Hematopoietic multipotent progenitor cell treated with erythropoietin and hydrocortisone succinate and interleukin-3 and kit ligand, for 8 days (in vitro differentiated cells): Measurements from ENCODE around the gene FAM53B.

Source experiments
- DNase-seq: peaks from one replicate; pipeline ENCODE4 v3.0.0-alpha.2; 2015

Gene FAM53B

DNA sequence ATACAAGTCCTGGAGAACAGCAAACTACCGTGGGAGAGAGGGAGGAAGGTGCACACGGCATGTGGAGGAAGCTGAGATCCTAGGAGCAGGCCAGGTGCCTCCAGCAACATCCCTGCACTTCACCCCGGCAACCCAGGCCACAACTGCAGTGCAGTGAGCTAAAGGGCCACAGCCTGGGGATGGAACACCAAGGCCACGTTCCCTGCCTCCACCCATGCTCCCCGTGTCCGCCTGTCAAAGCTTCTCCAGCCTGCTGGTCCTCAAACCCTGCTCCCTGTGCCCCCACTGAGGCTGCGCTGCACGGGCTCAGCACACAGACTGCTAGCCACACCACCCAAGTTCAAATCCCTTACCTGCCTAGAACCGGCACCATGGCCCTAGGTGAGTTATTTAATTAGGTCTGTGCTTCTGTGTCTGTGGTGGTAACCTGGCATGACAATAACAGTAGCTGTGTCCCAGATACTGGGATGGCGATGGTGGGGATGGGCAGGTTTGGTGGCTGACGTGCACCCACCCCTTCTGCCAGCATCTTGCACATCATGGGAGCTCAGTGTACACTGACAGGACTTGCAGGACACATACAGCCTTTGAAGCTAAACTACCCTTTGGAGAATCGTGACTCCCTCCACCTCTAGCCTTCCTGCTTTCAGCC lies 85.5 kb downstream of the FAM53B start:
- DNase-seq = no peak

DNA sequence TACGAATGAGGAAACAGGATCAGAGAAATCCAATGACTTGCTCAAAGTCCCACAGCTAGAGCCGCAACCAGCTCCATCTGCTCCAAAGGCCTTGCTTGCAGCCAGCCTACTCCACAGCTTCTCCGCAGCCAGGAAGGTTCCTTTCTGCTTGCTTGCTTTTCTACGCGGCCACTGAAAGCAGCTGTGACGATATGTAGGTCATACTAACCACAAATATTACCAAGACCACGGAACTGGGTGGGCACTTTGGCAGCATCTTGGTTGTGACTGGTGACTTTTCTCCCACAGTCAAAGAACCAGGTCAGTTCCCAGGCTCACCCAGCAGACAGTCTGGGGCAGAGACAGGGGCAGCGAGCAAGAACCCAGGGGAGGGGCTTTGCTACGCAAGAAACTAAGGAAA lies 86.4 kb downstream of the FAM53B start:
- no peak for DNase-seq

DNA sequence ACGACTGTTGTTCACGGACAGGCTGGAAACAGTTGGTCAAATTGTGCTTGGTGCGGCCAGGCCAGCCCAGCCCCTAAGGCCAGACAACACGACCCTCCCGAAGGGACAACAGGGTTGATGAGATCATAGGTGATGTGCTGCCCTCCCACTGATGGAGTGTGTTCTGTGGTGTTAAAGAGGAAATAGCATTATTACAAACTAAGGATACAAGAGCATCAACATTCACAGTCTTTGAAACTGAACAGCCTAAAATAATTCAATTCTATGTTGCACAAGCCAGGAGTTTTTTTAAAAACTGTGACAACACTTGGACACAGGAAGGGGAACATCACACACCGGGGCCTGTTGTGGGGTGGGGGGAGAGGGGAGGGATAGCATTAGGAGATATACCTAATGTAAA lies 87.6 kb downstream of the FAM53B start:
- DNase-seq = no peak

DNA sequence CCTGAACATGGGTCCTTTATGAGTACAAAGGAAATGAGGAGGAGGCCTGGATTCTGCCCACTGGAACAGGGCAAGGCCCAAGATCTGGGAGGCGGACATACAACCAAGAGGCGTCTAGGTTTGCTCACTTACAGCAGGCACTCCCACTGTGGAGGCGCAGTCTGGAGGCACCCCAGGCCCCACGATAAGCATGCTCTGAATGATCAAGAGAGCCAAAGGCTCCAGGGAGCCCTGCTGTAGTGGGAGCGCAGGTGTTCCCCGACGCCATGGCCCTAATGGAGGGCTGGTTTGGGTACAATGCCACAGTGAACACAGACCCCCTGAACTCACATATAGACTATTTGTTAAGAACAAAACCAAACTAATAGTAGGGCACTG lies 88.1 kb downstream of the FAM53B start:
- DNase-seq = no peak

DNA sequence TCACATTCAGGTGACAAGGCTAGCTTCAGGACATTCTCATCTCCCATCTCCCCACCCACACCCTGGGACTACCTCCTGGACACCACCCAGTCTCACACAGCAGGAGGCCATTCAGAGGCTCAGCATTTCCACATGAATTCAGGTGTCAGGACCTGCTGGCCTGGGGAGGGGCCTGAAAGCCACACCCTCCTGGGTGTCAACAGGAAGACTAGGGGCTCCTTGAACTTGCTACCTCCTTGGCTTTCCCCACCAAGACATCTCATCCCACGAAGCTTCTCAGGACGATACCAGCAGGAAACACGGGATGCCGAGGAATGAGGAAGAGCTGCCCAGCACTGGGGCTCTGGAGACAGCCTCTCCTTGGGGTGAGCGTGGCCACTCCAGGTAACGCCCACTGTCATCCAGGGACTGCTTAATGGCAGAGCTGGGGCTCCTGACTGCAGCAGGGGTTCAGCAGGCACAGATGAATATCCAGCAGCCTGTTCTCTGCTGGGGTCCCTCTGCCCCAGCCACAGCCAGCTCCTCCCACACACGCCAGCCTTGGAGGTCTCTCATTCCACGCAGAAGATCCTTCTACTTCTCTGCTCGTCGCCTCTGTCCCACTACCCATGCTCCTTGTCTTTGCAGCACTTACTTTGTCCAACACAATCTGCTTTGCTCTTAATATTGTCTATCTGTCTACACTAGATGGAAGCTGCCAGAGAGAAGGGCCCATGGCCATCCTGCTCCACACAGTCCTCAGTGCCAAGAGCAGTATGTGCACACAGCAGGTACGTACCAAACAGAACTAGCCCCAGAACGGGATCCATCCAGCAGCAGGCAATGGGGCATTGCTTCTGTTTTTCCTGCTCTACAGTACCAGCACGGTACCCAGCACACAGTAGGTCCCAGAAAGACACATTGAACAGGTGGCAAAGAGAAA lies 88.7 kb downstream of the FAM53B start:
- DNase-seq = no peak

DNA sequence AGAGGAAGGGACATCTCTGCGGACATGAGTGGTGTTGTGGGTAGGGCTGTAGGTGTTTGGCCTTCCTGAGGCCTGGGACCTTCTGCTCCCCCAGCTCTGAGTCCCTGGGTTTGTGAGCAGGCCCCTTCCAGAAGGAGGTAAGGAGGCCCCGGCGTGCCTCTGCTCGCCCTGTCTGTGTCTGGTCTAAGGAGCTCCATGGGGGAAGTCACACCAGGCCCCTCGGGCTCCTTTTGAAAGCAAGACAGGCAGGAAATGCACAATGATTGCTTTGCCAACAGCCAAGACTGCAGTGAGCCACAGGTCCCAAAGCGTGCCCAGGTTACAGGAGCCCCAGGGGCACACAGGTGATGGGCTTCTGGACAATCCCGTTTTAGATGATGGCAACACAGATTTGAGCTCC lies 89.5 kb downstream of the FAM53B start:
- DNase-seq = no peak

DNA sequence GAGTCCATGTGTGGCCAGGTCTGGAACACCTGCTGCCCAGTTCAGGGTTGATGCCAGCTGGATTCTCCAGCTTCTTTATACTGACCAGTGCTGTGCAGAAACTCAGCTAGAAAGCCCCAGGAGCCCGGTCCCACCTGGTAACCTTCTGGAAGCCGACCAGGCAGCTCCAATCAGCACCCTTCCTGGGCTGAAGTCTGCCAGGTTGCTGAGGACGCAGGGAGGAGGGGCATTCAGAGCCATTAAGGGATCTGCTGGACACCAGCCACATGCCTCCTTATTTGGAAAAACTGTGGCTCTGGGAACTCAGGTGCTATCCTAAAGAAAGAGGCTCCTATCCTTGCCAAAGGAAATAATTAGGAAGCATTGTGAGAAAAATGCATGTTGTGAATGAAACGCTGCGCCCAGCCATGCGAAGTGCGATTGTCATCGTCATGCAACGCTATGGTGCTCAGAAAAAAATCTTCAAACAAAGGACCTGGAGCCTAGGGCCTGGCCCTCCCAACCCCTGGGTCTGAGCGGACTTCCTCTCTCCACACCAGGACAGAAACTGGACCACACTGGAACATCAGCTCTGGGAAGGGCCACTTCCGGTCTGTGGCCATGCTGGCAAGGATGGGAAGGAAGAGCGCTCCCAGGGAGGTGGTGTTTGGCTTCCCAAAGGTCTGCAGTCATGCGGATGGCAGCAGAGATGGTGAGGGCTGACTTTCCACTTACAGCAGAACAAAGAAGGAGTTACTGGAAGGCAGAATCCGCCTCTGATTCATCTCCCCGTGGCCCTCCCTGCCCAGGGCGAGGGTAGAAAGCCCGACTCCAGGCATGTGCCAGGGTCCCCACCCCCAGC lies 90.1 kb downstream of the FAM53B start:
- no peak for DNase-seq

DNA sequence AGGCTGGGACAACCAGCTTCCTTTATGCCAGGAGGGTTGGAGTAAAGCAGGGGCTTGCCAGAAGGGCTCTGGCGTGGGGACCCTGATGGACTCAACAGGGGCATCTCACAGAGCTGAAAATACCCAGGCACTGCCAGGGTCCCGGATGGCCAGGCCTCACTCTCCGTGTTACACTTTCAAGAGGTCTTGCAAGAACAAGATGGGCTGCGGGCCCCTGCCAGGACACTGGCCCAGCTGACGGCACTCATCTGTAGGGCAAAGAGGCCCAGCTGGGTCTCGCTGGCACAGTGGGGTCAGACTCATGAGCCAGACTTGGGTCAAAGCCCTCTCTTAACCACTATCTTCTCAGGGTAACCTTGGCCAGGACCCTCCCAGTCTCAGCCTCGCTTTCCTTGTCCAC lies 90.9 kb downstream of the FAM53B start:
- no peak for DNase-seq

DNA sequence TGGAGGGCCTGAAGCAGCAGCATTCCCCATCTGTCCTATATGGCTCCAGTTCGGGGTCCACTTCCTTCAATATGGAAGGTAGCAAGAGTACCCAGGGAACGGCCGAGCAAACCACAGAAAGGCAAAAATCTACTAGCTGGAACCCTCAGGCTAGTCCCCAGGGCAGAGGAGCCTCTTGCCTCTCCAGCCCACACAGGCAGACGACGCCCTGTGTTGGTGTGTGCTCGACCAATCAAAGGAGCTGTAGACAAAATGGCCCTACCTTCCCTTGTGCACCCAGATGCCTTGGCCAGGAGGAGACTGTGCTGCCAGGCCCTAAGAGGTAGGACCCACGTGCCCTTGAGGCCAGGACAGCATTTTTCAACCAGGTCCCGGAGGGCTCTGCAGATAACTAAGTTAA lies 91.5 kb downstream of the FAM53B start:
- DNase-seq = peak; percentile 69

DNA sequence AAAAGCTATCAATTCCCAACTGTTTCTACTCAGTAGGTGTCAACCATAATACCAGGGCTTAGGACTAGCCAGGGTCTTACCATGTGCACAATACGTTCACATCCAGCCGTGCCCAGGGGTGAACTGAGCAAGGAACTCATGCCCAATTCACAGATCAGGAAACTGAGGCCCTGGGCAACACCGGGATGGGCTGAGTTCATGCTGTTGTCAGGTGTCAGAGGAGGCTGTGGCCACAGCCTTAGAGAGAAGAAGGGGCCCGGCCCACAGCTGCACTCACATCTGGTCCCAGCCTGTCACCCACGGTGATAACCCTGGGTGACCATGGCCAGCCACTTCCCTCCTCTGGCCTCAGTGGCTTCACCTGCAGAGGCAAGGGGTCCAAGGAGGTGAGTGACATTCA lies 92.0 kb downstream of the FAM53B start:
- no peak for DNase-seq

DNA sequence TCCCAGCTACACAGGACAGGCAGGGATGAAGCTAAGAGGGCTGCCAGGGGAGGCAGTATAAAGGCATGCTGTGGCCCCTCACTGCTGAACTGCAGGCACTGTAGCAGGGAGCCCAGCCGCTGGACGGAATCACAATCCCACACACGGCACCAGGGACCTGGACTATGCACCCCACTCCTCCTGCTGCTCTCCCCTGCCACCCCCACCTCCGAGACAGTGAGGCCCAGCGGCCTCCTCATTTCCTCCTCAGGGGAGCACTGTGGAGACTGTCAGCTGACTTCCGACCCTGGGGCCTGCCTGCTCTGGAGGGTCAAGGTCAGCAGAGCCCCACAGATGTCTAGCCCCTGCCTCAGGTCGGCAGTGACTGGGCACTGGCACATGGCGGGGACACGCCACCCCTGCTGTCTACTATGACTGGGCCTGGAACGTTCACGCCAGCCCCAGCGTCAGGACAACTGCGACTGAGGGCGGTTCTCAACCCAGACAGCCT lies 92.7 kb downstream of the FAM53B start:
- no peak for DNase-seq

DNA sequence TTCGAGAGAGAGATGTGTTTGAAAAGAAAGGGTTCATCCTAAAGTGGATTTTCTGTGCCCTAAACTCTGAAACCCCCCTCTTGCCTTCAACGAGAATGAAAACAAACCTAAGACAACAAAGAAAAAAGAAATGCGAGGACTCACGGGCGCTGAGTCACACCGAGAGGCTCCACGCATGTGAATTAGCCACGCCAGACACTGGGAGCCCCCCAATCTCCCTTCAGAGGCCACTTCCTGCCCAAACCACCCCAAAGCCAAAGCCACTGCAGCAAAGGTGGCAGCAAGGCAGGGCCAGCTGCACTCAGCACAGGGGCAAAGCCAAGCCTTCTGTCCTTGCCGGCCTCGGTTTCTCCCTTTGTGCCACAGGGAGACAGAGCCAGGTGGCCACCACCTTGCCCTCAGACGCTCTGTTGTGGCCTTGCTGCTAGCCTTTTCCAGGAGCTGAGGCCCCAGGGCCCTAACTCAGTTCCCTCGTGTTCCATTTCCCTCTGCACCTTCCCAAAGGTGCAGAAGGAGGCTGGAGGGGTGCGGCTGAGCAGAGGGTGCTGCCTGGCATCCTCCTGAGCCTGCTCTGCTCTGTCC lies 93.3 kb downstream of the FAM53B start:
- no peak for DNase-seq

DNA sequence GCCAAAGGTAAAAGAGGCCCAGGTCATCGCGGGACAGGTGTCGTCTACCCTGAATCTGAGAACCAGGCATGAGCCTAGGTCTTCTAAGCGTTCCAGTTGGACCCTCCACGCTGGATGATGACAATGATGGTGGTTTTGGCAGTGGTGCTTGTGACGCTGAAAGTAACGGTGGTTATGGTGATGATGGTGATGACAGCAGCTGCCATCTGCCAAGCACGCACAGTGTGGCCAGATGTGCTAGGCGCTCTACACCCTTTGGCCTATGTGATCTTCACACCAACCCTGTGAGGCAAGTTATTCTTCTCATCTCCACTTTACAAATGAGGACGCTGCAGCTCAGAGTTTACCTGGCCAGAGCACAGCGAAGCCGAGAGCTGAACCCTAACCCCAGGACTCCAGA lies 93.9 kb downstream of the FAM53B start:
- no peak for DNase-seq

DNA sequence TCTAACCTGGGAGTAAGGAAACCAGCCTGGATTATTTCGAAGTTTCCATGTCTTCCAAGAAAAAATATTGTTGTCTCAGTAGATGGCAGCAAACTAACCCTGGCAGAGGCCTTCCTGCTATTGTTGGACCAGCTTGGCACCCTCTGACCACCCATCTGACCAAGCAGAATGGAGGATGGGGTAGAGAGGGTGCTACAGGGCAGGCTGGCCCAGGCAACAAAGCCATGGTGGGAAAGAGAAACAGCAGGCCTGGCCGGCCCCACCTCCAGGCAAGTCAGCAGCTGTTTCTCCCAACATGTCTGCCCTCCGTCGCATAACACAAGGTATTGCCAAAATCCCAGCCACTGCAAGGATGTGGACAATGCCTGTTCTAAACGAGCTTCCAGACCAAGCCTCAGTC lies 95.0 kb downstream of the FAM53B start:
- no peak for DNase-seq

DNA sequence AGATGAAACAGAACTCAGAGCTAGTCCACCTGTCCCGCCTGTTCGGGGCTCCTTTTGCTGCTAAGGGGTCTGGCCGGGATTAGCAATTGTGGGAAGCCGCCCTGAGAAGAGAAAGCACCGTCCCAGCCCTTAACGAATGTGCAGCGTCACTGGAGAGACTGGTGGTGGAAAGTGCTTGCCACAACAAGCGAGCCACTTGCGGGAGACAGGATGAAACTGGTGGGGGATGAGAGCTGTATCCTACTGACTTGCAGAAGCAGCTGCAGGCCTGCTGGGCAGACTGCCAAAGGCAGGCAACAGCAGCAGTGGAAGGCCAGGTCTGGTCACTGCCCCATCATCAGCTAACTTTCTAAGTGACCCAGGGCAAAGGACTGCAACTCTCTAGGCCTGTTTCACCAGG lies 95.4 kb downstream of the FAM53B start:
- peak; percentile 88 for DNase-seq

DNA sequence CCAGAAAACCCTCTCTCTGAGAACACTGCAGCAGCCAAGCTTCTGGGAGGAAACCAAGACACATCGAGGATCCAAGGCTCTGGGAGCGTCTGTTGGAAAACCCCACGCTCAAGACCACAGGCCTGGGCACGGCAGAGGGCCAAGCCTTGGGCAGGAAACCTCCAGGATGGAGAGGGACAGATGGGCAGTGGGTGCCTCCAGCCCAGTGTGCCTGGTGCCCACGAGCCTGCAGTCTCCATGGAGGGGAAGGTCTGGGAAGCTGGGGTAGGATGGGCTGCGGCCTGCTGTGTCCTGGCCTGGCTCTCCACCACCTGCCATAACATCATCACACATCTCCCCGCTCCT lies 96.1 kb downstream of the FAM53B start:
- no peak for DNase-seq

DNA sequence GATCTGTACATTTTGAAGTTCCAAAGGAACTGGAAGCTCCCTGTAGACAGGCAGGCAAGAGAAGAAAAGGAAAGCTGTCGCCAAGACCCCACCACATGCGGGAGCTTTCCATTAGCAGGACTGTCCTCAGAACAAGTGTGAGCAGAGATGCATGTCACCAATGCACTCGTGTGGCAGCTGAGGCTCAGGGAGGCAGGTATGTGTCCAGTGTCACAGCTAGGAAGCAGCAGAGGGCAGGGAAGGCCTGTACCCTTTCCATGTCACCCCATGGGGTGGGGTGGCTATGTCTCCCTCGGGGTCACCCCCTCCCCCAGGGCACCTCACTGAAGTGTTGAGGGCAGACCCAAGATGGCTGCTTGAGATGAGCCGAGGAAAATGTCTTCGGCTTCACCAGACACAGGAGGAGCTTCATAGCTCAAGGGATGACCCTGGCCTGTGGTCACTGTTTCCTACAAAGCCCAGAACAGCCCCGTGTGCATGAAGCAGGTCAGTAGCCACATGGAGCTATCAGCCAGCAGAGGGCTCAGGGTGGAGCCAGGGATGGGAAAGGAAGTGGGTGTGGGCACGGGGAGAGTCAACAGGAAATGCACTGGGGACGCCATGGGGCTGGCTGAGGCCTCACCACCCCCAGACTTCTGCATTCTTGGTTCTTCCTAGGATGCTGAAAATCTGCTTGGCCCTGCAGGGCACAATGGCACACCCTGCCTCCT lies 96.6 kb downstream of the FAM53B start:
- peak; percentile 93 for DNase-seq

DNA sequence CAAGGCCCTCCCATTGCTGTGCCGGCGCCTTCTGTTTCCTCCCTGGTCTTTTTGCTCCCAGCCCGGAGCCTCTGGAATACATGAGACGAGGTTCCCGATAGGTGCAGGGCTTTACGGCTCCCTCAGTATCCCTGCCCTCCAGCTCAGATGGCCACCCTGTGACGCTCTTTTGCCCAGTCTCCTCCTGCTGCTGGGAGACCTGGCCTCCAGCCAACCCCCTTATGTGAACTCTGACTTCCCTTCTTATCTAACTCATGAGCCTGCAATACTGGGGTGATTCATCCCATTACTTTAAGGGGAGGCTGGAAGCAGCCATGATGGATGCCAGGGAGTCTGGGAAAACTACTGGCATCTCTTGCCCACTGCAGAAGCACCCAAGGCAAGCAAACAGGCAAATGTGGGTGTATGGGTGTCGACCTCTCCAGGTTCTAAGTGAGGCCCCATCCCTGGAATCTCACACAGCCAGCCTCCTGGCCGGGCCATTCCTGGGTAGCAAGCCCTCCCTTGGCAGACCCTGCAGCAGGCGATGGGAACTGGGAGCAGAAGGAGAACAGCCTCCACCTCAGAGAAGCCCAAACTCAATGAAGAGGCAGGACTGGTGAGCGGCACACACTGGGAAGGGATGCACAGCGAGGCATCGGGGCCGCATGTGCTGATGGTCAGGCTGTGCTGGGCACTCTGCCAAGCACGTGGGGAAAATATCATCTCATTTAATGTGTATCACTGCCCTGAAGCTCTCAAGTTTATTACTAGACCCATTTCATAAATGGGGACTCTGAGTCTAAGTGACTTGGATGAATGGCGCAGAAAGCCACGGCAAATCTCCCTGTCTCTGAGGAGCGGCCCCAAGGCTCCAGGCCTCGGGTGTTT lies 97.5 kb downstream of the FAM53B start:
- DNase-seq = peak; percentile 90

DNA sequence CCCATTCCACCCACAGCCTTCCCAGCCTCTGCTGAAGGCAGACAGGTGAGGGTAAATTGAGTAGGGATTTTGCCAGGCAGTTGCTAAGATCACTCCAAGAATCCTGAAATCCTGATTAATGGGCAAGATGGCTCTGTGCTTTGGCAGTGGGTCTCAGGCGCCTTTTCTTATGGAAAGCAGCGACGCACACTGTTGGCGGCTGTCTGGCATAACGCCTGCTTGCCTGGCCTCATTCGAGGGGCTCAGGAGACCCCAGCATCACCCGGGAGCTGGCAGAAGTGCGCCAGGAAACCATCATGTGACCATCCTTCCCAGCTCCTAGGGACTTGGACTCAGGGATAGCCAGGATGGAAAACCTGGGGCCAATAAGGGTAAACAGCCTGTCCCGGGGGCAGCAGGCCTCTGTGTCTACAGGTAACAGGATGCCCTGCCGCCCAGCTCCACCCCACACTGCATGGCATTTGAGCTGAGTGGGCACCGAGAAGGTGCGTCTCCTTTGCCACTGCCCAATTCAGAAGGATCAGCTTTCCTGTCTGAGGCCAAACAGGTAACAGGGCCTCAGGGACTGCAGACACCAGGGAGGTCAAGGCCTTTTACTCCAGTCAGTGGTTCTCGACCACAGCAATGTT lies 98.6 kb downstream of the FAM53B start:
- DNase-seq = no peak

DNA sequence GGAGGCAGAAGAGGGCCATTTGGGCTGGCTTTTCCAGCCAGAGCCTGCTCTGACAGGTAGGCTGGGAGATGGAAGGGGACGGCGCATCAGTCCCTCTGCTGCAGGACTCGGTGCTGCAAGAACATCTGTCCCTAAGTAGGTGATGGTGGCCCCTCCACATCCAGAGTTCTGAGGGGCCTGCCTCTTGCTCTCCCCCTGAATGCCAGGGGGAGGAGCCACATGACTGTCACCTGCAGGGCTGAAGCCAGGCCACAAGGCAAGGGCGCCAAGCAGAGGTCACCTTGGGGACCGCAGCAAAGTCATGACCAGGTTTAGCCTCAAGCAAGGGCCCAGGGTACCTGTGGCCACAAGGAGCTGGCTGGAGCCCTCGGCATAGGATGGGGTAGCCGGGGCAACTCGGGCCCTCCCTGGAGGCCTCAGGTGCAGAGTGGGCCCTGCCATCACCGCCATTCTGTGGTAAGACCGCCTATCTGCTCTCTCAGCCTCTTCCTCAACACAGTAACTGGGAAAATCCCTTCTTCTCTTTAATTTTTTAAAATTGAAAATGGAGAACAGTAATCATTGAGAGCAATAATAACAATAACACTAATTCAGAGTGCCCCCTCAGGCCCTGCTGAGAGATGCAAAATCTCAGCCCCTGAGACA lies 99.3 kb downstream of the FAM53B start:
- no peak for DNase-seq
